GM21737 (cell line): Measurements from ENCODE around the gene LBHD2.

Source experiments
- ATAC-seq: cut with Tn5 transposase; IDR thresholded peaks from one replicate; pipeline ENCODE4 v1.9.1; 2021; ENCODE audit warnings: mild to moderate bottlenecking, moderate library complexity; ENCODE audit not compliant: unreplicated experiment

LBHD2 gene

DNA sequence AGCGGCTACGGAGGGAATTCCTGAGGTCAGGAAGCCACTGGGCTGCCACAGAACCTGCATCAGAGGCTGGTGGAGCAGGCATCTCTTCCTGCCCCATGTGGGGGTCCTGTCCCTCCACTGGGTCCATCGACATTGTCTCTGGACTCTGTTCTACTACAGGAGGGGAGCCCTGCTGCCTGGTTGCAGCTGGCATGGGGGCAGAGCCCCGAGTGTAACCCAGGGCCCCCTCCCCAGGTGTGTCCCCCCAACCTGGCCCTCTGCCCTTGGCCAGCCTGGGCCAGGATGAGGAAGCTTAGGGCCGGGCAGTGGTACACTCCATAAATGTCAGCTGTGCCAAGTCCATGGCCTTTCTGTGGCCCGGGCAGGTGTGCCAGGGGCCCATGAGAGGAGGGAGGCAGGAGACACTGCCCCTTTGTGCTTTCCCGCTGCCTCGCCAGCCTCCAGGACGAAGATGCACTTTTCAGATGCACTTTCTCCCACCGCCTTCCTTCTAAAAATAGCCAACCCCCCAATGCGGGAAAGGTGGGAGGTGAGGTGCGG lies 6.5 kb downstream of the LBHD2 start:
- ATAC-seq = no peak

- ATAC-seq = no peak
Measured at GRCh38 chr14:103091041-103091882, 7.3 kb downstream of the LBHD2 start.

- ATAC-seq = no peak
Measured at GRCh38 chr14:103091883-103092222, 7.8 kb downstream of the LBHD2 start.

- no peak for ATAC-seq
Measured at GRCh38 chr14:103093856-103094405, 9.9 kb downstream of the LBHD2 start.

- ATAC-seq = no peak
Measured at GRCh38 chr14:103094406-103095209, 10.6 kb downstream of the LBHD2 start, which contains the start of gene EXOC3L4. Gene EXOC3L4, plus strand, starts transcription at chr14:103094725. Its CDS starts 5,495 bp downstream, at chr14:103100220.

GRCh38 chr14:103095210-103095778 lies 11.3 kb downstream of the LBHD2 start:
- ATAC-seq = no peak

DNA sequence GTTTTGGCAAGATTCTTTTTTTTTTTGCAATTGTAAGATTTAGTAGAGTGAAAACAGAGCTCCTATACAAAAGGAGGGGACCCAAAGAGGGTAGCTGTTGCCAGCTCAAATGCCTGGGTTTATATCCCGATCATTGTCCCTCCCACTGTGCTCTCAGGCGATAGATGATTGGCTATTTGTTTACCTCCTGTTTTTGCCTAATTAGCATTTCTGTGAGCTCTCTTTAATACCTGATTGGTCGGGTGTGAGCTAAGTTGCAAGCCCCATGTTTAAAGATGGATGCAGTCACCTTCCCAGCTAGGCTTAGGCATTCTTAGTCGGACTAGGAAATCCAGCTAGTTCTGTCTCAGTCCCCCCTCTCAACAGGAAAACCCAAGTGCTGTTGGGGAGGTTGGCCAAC lies 12.4 kb downstream of the LBHD2 start:
- ATAC-seq = no peak

DNA sequence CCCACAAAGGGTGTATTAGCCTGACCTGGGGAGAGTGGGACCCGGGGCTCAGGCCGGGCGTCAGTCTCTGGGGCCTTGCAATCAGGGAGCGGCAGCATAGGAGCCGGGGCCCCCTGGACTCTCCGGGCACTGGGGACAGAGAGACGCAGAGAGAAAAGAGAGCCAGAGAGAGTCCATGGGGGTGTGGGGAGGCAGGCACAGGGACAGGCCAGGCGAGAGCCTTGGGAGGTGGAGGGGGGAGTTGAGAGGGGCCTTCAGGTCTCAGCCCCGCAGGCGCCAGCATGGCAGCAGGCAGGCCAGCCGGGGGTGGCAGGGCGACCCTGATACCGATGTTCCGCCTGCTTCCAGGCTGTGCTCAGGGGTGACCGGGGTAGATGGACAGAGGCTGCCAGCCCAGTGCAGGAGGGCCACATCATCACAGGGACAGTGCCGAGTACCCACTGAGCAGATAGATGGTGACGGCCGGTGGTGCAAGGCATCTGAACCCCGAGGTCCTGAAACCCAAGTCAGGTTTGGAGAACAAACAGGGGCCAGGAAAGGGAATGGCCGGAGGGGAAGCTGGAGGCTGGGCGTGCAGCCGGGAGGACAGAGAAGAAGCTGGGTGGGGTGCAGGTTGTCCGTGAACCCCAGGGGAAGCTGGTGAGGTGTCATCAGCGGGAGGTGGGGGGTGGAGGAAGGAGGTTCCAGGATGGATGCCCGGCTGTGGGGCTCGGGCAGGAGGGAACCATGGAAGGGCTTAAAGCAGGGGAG lies 13.4 kb downstream of the LBHD2 start:
- no peak for ATAC-seq

- no peak for ATAC-seq
Measured at GRCh38 chr14:103097994-103098957, 14.3 kb downstream of the LBHD2 start.

- ATAC-seq = no peak
Measured at GRCh38 chr14:103099081-103099732, 15.2 kb downstream of the LBHD2 start.

DNA sequence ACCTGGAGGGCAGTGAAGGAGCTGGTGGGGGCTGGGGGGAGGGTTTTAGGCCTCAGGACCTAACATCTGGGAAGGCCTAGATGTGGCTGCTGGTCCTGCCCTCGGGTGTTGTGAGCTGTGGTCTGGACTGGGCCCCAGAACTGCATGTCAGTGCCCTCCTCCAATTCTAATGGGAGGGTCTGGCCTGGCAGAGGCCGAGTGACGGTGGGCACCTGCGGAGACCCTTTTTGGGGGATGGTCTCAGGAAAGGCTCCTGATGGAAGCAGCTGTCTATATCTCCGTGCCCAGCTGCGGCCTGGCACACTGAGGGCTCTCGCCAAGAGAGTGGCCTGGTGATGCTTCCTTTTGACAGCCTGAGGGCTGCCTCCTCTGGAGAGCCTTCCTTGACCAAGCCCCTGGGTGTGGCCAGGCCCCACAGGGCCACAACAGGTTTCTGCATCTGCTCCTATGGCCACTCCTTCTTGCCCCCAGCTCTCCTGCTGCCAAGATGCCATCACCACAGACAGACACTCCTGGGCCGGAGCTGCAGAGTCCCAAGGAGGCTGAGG lies 15.8 kb downstream of the LBHD2 start:
- no peak for ATAC-seq

DNA sequence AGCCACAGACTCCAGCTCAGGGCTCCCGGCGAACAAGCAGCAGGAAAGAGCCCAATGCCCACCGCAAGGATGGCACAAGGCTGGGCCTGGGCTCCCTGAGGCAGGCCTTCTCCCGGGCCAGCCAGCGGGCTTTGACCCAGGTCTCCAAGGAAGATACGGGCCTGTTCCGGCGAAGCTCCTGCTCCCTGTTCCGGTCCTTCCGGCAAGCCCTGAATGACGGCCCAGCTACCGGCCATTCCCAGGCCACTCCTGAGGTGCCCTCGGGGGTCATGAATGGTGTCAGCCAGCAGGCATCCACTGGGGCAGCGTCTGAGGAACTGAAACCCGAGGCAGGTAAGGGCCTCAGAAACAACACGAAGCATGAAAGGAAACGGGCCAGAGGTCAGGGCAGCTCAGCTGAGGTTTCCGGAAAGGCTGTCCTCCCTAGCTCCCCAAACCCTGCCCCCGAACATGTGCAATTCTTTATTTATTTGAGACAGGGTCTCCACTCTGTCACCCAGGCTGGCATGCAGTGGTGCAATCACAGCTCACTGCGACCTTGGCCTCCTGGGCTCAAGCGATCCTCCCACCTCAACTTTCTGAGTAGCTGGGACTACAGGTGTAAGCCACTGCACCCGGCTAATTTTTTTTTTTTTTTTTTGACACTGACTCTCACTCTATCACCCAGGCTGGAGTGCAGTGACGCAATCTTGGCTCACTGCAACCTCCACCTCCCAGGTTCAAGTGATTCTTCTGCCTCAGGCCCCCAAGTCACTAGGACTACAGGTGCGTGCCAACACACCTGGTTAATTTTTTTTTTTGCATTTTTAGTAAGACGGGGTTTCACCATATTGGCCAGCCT lies 16.5 kb downstream of the LBHD2 start:
- ATAC-seq = no peak

GRCh38 chr14:103101257-103101962 lies 17.4 kb downstream of the LBHD2 start:
- no peak for ATAC-seq

- no peak for ATAC-seq
Measured at GRCh38 chr14:103101963-103102688, 18.1 kb downstream of the LBHD2 start.

DNA sequence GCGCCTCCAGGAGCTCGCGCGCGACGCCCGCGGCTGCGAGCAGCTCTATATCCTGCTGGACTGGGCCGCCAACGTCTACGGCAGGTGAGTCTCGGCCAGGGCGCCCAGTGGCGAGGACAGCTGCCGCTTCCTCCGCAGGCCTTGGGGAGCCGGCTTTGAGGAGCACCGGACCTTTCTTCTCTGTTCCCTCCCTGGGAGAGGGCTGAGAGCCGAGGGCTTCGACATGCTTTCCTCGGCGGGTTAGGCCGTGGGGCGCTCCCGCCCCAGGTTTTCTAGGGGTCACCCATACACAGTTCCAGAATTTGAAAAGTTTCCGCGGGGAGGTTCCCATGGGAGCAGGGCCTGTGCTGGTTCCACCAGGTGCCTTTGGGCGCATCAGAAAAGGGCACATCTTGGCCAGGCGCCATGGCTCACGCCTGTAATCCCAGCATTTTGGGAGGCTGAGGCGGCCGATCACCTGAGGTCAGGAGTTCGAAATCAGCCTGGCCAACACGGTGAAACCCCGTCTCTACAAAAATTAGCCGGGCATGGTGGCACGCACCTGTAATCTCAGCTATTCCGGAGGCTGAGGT lies 18.8 kb downstream of the LBHD2 start:
- ATAC-seq = no peak
